ENCODE measurements around the gene IL36B. TPM values are rescaled to one million over a fixed set of nuclear protein-coding genes. Genes with fewer than 3 reads are reported as not detected.

The IL36B gene
- total RNA-seq, 2 donors from 2014 or later, result not detected

DNA sequence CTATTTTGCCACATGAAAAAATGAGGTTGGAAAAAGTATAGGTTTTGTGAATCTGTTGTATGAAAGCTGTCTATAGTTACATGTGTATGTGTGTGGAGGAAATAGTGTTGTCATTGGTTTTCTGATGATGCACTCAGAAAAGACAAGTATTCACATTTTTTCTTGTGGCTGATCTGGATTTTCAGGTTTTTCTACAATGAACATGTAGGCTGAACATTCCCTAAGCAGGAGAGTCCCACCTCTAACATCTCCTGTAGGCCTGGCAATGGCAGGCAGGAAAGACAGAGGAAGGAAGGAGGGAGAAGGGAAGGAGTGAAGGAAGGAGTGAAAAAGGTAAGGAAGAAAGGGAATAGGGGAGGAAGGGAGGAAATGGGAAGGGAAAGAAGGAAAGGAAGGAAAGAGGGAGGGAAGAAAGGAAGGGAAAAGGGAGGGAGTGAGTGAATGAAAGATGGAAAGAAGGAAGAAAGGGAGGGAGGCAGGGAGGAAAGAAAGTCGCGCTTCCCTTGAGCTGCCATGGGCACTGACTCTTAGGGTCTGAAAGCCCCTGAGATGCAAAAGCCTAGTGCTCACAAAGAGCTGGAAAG lies 5.8 kb upstream of the IL36B start:
- Mint-ChIP-seq H3K27me3 (peaks cover 7% of the 10 kb centered on the region), H3K36me3 (ENCODE audit: low read depth) (peaks cover 2% of the 10 kb centered on the region), H3K4me3 (no peak overlapping the region), H3K27ac (no peak overlapping the region), H3K4me1 (no peaks in the 10 kb centered on the region)
- H3K9me3 ChIP-seq (ENCODE audit: control insufficient read depth, low read length, poor library complexity, severe bottlenecking), result no peaks in the 10 kb centered on the region
- ATAC-seq (no peak), DNase-seq (no peak)

- H3K9me3 ChIP-seq (ENCODE audit: control insufficient read depth, low read length, poor library complexity, severe bottlenecking), result no peaks in the 10 kb centered on the region
- Mint-ChIP-seq H3K4me1 (no peaks in the 10 kb centered on the region), H3K27ac (no peak overlapping the region), H3K4me3 (no peak overlapping the region), H3K27me3 (peaks cover 7% of the 10 kb centered on the region), H3K36me3 (ENCODE audit: low read depth) (peaks cover 2% of the 10 kb centered on the region)
- DNase-seq, result no peak
- ATAC-seq, result no peak
These were observed 4.5 kb upstream of the IL36B start for GRCh38 chr2:113057117-113057516.

- no peaks in the 10 kb centered on the region for H3K4me1 Mint-ChIP-seq
- H3K9me3 ChIP-seq (ENCODE audit: control insufficient read depth, low read length, poor library complexity, severe bottlenecking), result no peaks in the 10 kb centered on the region
- no peak overlapping the region for H3K27ac Mint-ChIP-seq
- H3K27me3 Mint-ChIP-seq, result peaks cover 9% of the 10 kb centered on the region
- H3K36me3 Mint-ChIP-seq (ENCODE audit: low read depth), result peaks cover 2% of the 10 kb centered on the region
- no peak overlapping the region for H3K4me3 Mint-ChIP-seq
- no peak for ATAC-seq
- no peak for DNase-seq
These were observed 3.9 kb upstream of the IL36B start for GRCh38 chr2:113056521-113056920.

DNA sequence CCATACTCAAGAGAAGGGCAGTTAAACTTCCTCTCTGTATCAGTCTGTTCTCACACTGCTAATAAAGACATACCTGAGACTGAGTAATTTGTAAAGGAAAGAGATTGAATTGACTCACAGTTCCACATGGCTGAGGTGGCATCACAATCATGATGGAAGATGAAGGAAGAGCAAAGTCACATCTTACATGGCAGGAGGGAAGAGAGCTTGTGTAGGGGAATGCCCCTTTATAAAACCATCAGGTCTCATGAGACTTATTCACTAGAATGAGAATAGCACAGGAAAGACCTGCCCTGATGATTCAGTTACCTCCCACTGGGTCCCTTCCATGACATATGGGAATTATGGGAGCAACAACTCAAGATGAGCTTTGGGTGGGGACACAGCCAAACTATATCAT lies 1.4 kb upstream of the IL36B start:
- ATAC-seq (no peak), DNase-seq (no peak)
- no peak overlapping the region for H3K4me3 Mint-ChIP-seq
- no peaks in the 10 kb centered on the region for H3K4me1 Mint-ChIP-seq
- H3K9me3 ChIP-seq (ENCODE audit: control insufficient read depth, low read length, poor library complexity, severe bottlenecking), result no peaks in the 10 kb centered on the region
- peaks cover 2% of the 10 kb centered on the region for H3K36me3 Mint-ChIP-seq (ENCODE audit: low read depth)
- no peak overlapping the region for H3K27ac Mint-ChIP-seq
- H3K27me3 Mint-ChIP-seq, result peaks cover 7% of the 10 kb centered on the region

- no peak for ATAC-seq
- no peaks in the 10 kb centered on the region for H3K9me3 ChIP-seq (ENCODE audit: control insufficient read depth, low read length, poor library complexity, severe bottlenecking)
- Mint-ChIP-seq H3K36me3 (ENCODE audit: low read depth) (peaks cover 2% of the 10 kb centered on the region), H3K4me1 (no peaks in the 10 kb centered on the region), H3K4me3 (no peak overlapping the region), H3K27me3 (peaks cover 7% of the 10 kb centered on the region), H3K27ac (no peak overlapping the region)
- DNase-seq, result no peak
These were observed 999 bp upstream of the IL36B start for GRCh38 chr2:113053666-113054065.

DNA sequence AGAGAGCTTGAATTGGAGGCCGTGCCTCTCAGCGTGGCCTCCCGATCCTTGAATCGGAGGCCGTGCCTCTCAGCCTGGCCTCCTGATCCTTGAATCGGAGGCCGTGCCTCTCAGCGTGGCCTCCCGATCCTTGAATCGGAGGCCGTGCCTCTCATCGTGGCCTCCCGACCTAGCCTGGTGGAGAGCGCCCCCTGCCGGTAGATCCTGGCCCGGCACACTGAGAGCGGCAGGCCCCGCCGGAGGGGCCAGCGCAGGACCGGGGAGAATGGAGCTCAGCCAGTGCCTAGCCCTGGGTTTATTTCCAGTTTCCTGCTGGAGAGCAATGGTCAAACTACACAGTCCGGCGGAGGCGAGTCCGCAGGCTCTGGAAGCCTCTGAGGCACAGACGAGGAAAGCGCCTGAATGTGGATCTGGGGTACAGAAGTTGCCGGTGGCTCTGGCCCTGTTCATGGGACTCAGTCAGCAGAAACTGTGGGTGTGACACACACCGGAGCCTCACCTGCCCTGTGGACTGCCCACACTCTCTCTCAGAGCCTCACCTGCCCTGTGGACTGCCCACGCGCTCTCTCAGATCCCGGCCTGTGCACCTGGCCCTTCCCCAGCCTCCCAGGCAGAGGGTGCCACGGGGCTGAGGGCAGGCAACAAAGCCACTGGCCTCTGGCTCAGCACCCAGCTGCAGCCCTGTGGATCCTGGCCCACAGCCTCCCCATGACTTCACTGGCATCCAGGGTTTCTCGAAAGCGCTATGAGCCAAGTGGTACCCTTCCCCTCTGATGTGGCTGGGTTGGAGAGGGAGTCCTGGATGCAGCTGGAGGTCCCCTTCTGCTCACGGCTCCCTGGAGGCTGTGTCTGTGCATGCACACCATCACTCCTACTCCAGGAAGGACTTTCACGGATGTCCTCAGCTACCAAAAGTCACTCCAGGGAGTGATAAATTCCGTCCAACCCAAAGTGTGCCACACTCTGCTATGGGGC lies 1.5 kb downstream of the IL36B start:
- Mint-ChIP-seq H3K4me1 (peaks cover 3% of the 10 kb centered on the region), H3K27me3 (peaks cover 7% of the 10 kb centered on the region), H3K36me3 (ENCODE audit: low read depth) (peaks cover 2% of the 10 kb centered on the region), H3K4me3 (no peak overlapping the region), H3K27ac (no peak overlapping the region)
- no peak for ATAC-seq
- no peaks in the 10 kb centered on the region for H3K9me3 ChIP-seq (ENCODE audit: control insufficient read depth, low read length, poor library complexity, severe bottlenecking)
- DNase-seq, result no peak

- no peak overlapping the region for H3K27ac Mint-ChIP-seq
- DNase-seq, result no peak
- peaks cover 5% of the 10 kb centered on the region for H3K27me3 Mint-ChIP-seq
- H3K4me1 Mint-ChIP-seq, result peaks cover 3% of the 10 kb centered on the region
- H3K36me3 Mint-ChIP-seq (ENCODE audit: low read depth), result peaks cover 2% of the 10 kb centered on the region
- H3K9me3 ChIP-seq (ENCODE audit: control insufficient read depth, low read length, poor library complexity, severe bottlenecking), result peaks cover 3% of the 10 kb centered on the region
- no peak overlapping the region for H3K4me3 Mint-ChIP-seq
- ATAC-seq, result no peak
These were observed 6.2 kb downstream of the IL36B start for GRCh38 chr2:113046465-113046864.

DNA sequence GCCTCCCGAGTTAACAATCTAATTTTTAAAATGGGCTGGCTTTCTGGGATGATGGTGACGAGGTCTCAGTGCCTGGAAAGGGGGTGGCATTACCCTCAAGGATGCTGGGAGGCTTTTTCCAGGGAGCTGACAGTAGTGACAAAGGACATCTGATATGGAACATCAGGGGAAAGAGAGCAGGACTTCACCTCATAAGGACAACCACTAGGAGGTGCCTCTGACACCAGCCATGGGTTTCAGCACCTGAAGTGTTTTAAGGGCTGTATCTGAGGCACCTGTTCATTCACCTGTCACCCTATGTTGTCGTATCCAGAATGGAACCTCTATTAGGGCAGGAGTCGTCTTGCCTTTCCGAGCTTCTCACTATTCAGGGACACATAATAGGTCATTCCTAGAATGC lies 10.8 kb downstream of the IL36B start:
- peaks cover 3% of the 10 kb centered on the region for H3K9me3 ChIP-seq (ENCODE audit: control insufficient read depth, low read length, poor library complexity, severe bottlenecking)
- H3K27me3 Mint-ChIP-seq, result peaks cover 18% of the 10 kb centered on the region
- no peak for ATAC-seq
- peaks cover 2% of the 10 kb centered on the region for H3K4me1 Mint-ChIP-seq
- no peak overlapping the region for H3K4me3 Mint-ChIP-seq
- H3K36me3 Mint-ChIP-seq (ENCODE audit: low read depth), result peaks cover 2% of the 10 kb centered on the region
- H3K27ac Mint-ChIP-seq, result no peak overlapping the region
- DNase-seq, result no peak

- Mint-ChIP-seq H3K27ac (no peak overlapping the region), H3K36me3 (ENCODE audit: low read depth) (peaks cover 2% of the 10 kb centered on the region), H3K4me1 (peaks cover 2% of the 10 kb centered on the region), H3K27me3 (peaks cover 28% of the 10 kb centered on the region), H3K4me3 (no peak overlapping the region)
- DNase-seq (no peak), ATAC-seq (no peak)
- H3K9me3 ChIP-seq (ENCODE audit: control insufficient read depth, low read length, poor library complexity, severe bottlenecking), result no peaks in the 10 kb centered on the region
These were observed 12.9 kb downstream of the IL36B start for GRCh38 chr2:113039719-113040118.

GRCh38 chr2:113039158-113039557 lies 13.5 kb downstream of the IL36B start:
- Mint-ChIP-seq H3K4me1 (peaks cover 2% of the 10 kb centered on the region), H3K4me3 (no peak overlapping the region), H3K36me3 (ENCODE audit: low read depth) (peaks cover 2% of the 10 kb centered on the region), H3K27me3 (peaks cover 30% of the 10 kb centered on the region), H3K27ac (no peak overlapping the region)
- DNase-seq (no peak), ATAC-seq (no peak)
- H3K9me3 ChIP-seq (ENCODE audit: control insufficient read depth, low read length, poor library complexity, severe bottlenecking), result no peaks in the 10 kb centered on the region

GRCh38 chr2:113038291-113038690 lies 14.4 kb downstream of the IL36B start:
- no peak for ATAC-seq

GRCh38 chr2:113036763-113037162 lies 15.9 kb downstream of the IL36B start:
- DNase-seq, result no peak
- no peak for ATAC-seq
- Mint-ChIP-seq H3K27ac (no peak overlapping the region), H3K4me3 (no peak overlapping the region), H3K27me3 (peaks cover 26% of the 10 kb centered on the region), H3K4me1 (peaks cover 4% of the 10 kb centered on the region), H3K36me3 (ENCODE audit: low read depth) (peaks cover 2% of the 10 kb centered on the region)
- H3K9me3 ChIP-seq (ENCODE audit: control insufficient read depth, low read length, poor library complexity, severe bottlenecking), result no peaks in the 10 kb centered on the region

More at GRCh38 chr2:113038291-113038690, 14.4 kb downstream of the IL36B start:
- no peak overlapping the region for H3K4me3 Mint-ChIP-seq
- peaks cover 26% of the 10 kb centered on the region for H3K27me3 Mint-ChIP-seq
- H3K9me3 ChIP-seq (ENCODE audit: control insufficient read depth, low read length, poor library complexity, severe bottlenecking), result no peaks in the 10 kb centered on the region
- no peak for DNase-seq
- peaks cover 2% of the 10 kb centered on the region for H3K36me3 Mint-ChIP-seq (ENCODE audit: low read depth)
- peaks cover 2% of the 10 kb centered on the region for H3K4me1 Mint-ChIP-seq
- H3K27ac Mint-ChIP-seq, result no peak overlapping the region

- no peak overlapping the region for H3K4me3 Mint-ChIP-seq
- H3K27me3 Mint-ChIP-seq, result peaks cover 41% of the 10 kb centered on the region
- no peak overlapping the region for H3K27ac Mint-ChIP-seq
- ATAC-seq (no peak), DNase-seq (no peak)
- H3K36me3 Mint-ChIP-seq (ENCODE audit: low read depth), result peaks cover 4% of the 10 kb centered on the region
- H3K9me3 ChIP-seq (ENCODE audit: control insufficient read depth, low read length, poor library complexity, severe bottlenecking), result no peaks in the 10 kb centered on the region
- H3K4me1 Mint-ChIP-seq, result peaks cover 4% of the 10 kb centered on the region
These were observed 18.7 kb downstream of the IL36B start for GRCh38 chr2:113034016-113034415.

All from T-helper 17 cell (primary cell).